HTR-8/SVneo (cell line): ENCODE results near the gene C10orf90.

Experiments used
- DNase-seq: peaks from one replicate; pipeline ENCODE4 v3.0.0; 2011; ENCODE audit warnings: low spot score, mixed read lengths; ENCODE audit not compliant: insufficient read length
- FAIRE-seq: peaks from 2 replicates; lab custom pipeline; 2011; peaks lifted over from hg19 to GRCh38; lab: Jason Lieb, UNC

C10orf90 gene

GRCh38 chr10:126439942-126440341 is 230.6 kb downstream of the C10orf90 start:
- FAIRE-seq (no peak), DNase-seq (no peak)

GRCh38 chr10:126438407-126438783 is 232.1 kb downstream of the C10orf90 start:
- DNase-seq (no peak), FAIRE-seq (no peak)

- no peak for FAIRE-seq
- DNase-seq: no peak
These were observed 232.7 kb downstream of the C10orf90 start for GRCh38 chr10:126437635-126438406.

- FAIRE-seq: no peak
- no peak for DNase-seq
These were observed 236.3 kb downstream of the C10orf90 start for GRCh38 chr10:126434235-126434634.

GRCh38 chr10:126433351-126433750 is 237.1 kb downstream of the C10orf90 start:
- DNase-seq (peak; percentile 17), FAIRE-seq (no peak)

GRCh38 chr10:126432507-126432906 is 238.0 kb downstream of the C10orf90 start:
- no peak for FAIRE-seq
- DNase-seq: no peak

- DNase-seq (no peak), FAIRE-seq (no peak)
These were observed 238.7 kb downstream of the C10orf90 start for GRCh38 chr10:126431816-126432215.

- no peak for DNase-seq
- no peak for FAIRE-seq
These were observed 240.0 kb downstream of the C10orf90 start for GRCh38 chr10:126430512-126430911.

- FAIRE-seq: no peak
- no peak for DNase-seq
These were observed 241.2 kb downstream of the C10orf90 start for GRCh38 chr10:126429275-126429674.

GRCh38 chr10:126425489-126426065 is 244.9 kb downstream of the C10orf90 start:
- no peak for FAIRE-seq
- DNase-seq: no peak

- FAIRE-seq: no peak
These were observed 245.5 kb downstream of the C10orf90 start for GRCh38 chr10:126425032-126425431.

GRCh38 chr10:126423732-126424491 is 246.6 kb downstream of the C10orf90 start:
- FAIRE-seq (no peak), DNase-seq (no peak)

More at GRCh38 chr10:126425032-126425431, 245.5 kb downstream of the C10orf90 start:
- no peak for DNase-seq

- no peak for FAIRE-seq
These were observed 247.9 kb downstream of the C10orf90 start for GRCh38 chr10:126422567-126422966.

GRCh38 chr10:126421756-126422256 is 248.7 kb downstream of the C10orf90 start:
- DNase-seq (peak; percentile 46), FAIRE-seq (peak; percentile 42)

More at GRCh38 chr10:126422567-126422966, 247.9 kb downstream of the C10orf90 start:
- DNase-seq: no peak

GRCh38 chr10:126420567-126421300 is 249.8 kb downstream of the C10orf90 start:
- FAIRE-seq (no peak), DNase-seq (no peak)

GRCh38 chr10:126417220-126417825 is 253.2 kb downstream of the C10orf90 start:
- FAIRE-seq: no peak
- no peak for DNase-seq

GRCh38 chr10:126409821-126410220 is 260.7 kb downstream of the C10orf90 start:
- DNase-seq: no peak
- no peak for FAIRE-seq

GRCh38 chr10:126408953-126409641 is 261.4 kb downstream of the C10orf90 start:
- FAIRE-seq (no peak), DNase-seq (no peak)

- FAIRE-seq (no peak), DNase-seq (no peak)
These were observed 262.7 kb downstream of the C10orf90 start for GRCh38 chr10:126407831-126408230.
